HG02852 (cell line): Measurements from ENCODE around the gene MPV17L.
"Not testable (repeated sequence)": the region's sequence is repeated elsewhere in the genome, so short reads cannot be mapped to it uniquely, and the experiment has no call there.

ENCODE experiments used
- ATAC-seq: cut with Tn5 transposase; IDR thresholded peaks from one replicate; pipeline ENCODE4 v1.9.1; 2021; ENCODE audit warnings: mild to moderate bottlenecking, moderate library complexity; ENCODE audit not compliant: unreplicated experiment

MPV17L gene

GRCh38 chr16:15395631-15396508 lies at the start of gene MPV17L:
TSS of gene MPV17L (plus strand) at chr16:15395754. CDS start at chr16:15395898, 144 bp downstream.
- not testable (repeated sequence) for ATAC-seq

GRCh38 chr16:15348721-15349120 lies 46.8 kb upstream of the MPV17L start:
- not testable (repeated sequence) for ATAC-seq

GRCh38 chr16:15351251-15351650 lies 44.3 kb upstream of the MPV17L start:
- not testable (repeated sequence) for ATAC-seq

- not testable (repeated sequence) for ATAC-seq
These were observed 43.8 kb upstream of the MPV17L start for GRCh38 chr16:15351745-15352144.

GRCh38 chr16:15352852-15353251 lies 42.7 kb upstream of the MPV17L start:
- ATAC-seq = not testable (repeated sequence)

- ATAC-seq = not testable (repeated sequence)
These were observed 40.7 kb upstream of the MPV17L start for GRCh38 chr16:15354846-15355245.

GRCh38 chr16:15357495-15357894 lies 38.1 kb upstream of the MPV17L start:
- ATAC-seq = not testable (repeated sequence)

- not testable (repeated sequence) for ATAC-seq
These were observed 17.4 kb upstream of the MPV17L start, which contains the start of gene NPIPA5 for GRCh38 chr16:15378194-15378593. TSS of gene NPIPA5 (minus strand) at chr16:15378294. CDS start at chr16:15378294, 0 bp downstream.

GRCh38 chr16:15382810-15383209 lies 12.7 kb upstream of the MPV17L start:
- not testable (repeated sequence) for ATAC-seq

- not testable (repeated sequence) for ATAC-seq
These were observed 7.5 kb upstream of the MPV17L start for GRCh38 chr16:15388060-15388459.

GRCh38 chr16:15389916-15390315 lies 5.6 kb upstream of the MPV17L start:
- not testable (repeated sequence) for ATAC-seq

GRCh38 chr16:15393025-15393424 lies 2.5 kb upstream of the MPV17L start:
- not testable (repeated sequence) for ATAC-seq

GRCh38 chr16:15396509-15396829 lies 915 bp downstream of the MPV17L start:
- not testable (repeated sequence) for ATAC-seq

- ATAC-seq = no peak
These were observed 1.5 kb downstream of the MPV17L start for GRCh38 chr16:15396948-15397594.

GRCh38 chr16:15398618-15399316 lies 3.2 kb downstream of the MPV17L start:
- no peak for ATAC-seq

- ATAC-seq = no peak
These were observed 3.8 kb downstream of the MPV17L start for GRCh38 chr16:15399317-15399716.

GRCh38 chr16:15400314-15400713 lies 4.8 kb downstream of the MPV17L start:
- not testable (repeated sequence) for ATAC-seq

GRCh38 chr16:15401972-15402371 lies 6.4 kb downstream of the MPV17L start:
- ATAC-seq = no peak

- ATAC-seq = no peak
These were observed 7.9 kb downstream of the MPV17L start for GRCh38 chr16:15403392-15403995.

- ATAC-seq = not testable (repeated sequence)
These were observed 8.5 kb downstream of the MPV17L start for GRCh38 chr16:15404091-15404490.

- ATAC-seq = no peak
These were observed 9.2 kb downstream of the MPV17L start for GRCh38 chr16:15404792-15405191.
